Mucosa of descending colon (tissue), 3 donors: ENCODE results near the gene SLC25A13. TPM values are rescaled to one million over a fixed set of nuclear protein-coding genes. Genes with fewer than 3 reads are reported as not detected.

Experiments
- ATAC-seq: fragments of 200-7000 bp; cut with Tn5 transposase; one replicate; pipeline ENCODE4 v1.9.1; 2020; ENCODE audit warnings: mild to moderate bottlenecking, moderate library complexity
- DNase-seq, 3 donors: peaks; one replicate each; pipeline ENCODE4 v3.0.0-alpha.2; 2020
- H3K36me3 ChIP-seq: fragments of 200-600 bp; one replicate; pipeline ENCODE4 v1.8.0; 2021; ENCODE audit warnings: low read depth, mild to moderate bottlenecking
- H3K4me1 ChIP-seq: fragments of 200-600 bp; one replicate; pipeline ENCODE4 v1.8.0; 2021; ENCODE audit warnings: low read depth, mild to moderate bottlenecking
- H3K4me3 ChIP-seq: fragments of 200-600 bp; one replicate; pipeline ENCODE4 v1.8.0; 2021; ENCODE audit warnings: mild to moderate bottlenecking
- H3K9me3 ChIP-seq: fragments of 200-600 bp; one replicate; pipeline ENCODE4 v1.8.0; 2021; ENCODE audit warnings: mild to moderate bottlenecking
- intact Hi-C, 2 donors: fragments of 100-400 bp; cut with DNase I in 1 of 2; cut with micrococcal nuclease in 1 of 2; formaldehyde crosslinking; loops; one replicate each; pipeline versions ENCODE4 v1.11.0 to v1.11.1; 2022; cut with DNase I, micrococcal nuclease
- total RNA-seq, 3 donors: library from RNA; stranded (reverse); fragmentation: NEBNext Ultra II Directional in 2 of 3; extraction: Animal tissue kit (Norgen Biotek cat#: 25700) in 2 of 3; gene quantifications; one replicate each; pipeline versions ENCODE4 v1.2.1 to v1.2.4, GENCODE V29; 2021 to 2023
- TF ChIP-seq, protein P1 (sequence below): fragments of 200-600 bp; IDR thresholded peaks from one replicate; pipeline ENCODE4 v1.8.0; 2022; ENCODE audit warnings: antibody characterized with exemption, mild to moderate bottlenecking
- donor health status: DM: no; HTN: no; CAD: no; lungs with moderate emphysema.
- donor health status: DM: no; HTN: no; CAD: no.
- donor health status: DM: no; HTN: yes; CAD: no.

SLC25A13 gene
- total RNA-seq, 3 donors from 2014 or later, result 33.5 to 65.1 (median 42.7) TPM

- Histone ChIP-seq H3K36me3 (no peaks in the 10 kb centered on the region), H3K4me1 (peaks cover 26% of the 10 kb centered on the region), H3K4me3 (no peak overlapping the region), H3K9me3 (no peaks in the 10 kb centered on the region)
- ATAC-seq (no peak), DNase-seq (no peak)
- TF ChIP-seq, protein P1, sequence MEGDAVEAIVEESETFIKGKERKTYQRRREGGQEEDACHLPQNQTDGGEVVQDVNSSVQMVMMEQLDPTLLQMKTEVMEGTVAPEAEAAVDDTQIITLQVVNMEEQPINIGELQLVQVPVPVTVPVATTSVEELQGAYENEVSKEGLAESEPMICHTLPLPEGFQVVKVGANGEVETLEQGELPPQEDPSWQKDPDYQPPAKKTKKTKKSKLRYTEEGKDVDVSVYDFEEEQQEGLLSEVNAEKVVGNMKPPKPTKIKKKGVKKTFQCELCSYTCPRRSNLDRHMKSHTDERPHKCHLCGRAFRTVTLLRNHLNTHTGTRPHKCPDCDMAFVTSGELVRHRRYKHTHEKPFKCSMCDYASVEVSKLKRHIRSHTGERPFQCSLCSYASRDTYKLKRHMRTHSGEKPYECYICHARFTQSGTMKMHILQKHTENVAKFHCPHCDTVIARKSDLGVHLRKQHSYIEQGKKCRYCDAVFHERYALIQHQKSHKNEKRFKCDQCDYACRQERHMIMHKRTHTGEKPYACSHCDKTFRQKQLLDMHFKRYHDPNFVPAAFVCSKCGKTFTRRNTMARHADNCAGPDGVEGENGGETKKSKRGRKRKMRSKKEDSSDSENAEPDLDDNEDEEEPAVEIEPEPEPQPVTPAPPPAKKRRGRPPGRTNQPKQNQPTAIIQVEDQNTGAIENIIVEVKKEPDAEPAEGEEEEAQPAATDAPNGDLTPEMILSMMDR, result no peak
- intact Hi-C loops, result no loop called here
Observed at GRCh38 chr7:96308253-96308949, 13.5 kb downstream of the SLC25A13 start.

- Histone ChIP-seq H3K36me3 (no peaks in the 10 kb centered on the region), H3K4me1 (peaks cover 24% of the 10 kb centered on the region), H3K9me3 (no peaks in the 10 kb centered on the region), H3K4me3 (no peak overlapping the region)
- intact Hi-C loops, result no loop called here
- TF ChIP-seq, protein P1, result no peak
- ATAC-seq (no peak), DNase-seq (no peak)
Observed at GRCh38 chr7:96306385-96307125, 15.3 kb downstream of the SLC25A13 start.

DNA sequence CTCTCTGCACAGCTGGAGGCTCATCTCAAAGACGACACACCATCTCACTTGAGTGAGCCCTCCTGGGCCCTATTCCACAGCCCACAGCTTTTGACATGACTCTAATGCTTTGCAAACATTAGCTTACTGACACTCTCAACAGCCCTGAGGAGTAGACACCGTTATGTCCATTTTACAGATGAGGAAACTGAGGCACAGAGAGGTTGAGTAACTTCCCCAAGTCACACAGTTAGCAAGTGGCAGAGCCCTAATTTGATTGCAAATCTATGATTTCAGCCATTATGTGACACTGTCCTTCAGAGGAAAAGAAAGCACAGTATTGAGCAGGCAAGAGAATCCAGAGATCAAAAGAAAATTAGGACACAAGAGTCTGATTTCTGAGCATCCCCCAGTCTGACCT is 16.0 kb downstream of the SLC25A13 start:
- H3K4me3 ChIP-seq, result no peak overlapping the region
- H3K9me3 ChIP-seq, result no peaks in the 10 kb centered on the region
- H3K4me1 ChIP-seq, result peaks cover 24% of the 10 kb centered on the region
- no peaks in the 10 kb centered on the region for H3K36me3 ChIP-seq
- TF ChIP-seq, protein P1, result no peak
- ATAC-seq (no peak), DNase-seq (no peak)
- intact Hi-C loops, result no loop called here

DNA sequence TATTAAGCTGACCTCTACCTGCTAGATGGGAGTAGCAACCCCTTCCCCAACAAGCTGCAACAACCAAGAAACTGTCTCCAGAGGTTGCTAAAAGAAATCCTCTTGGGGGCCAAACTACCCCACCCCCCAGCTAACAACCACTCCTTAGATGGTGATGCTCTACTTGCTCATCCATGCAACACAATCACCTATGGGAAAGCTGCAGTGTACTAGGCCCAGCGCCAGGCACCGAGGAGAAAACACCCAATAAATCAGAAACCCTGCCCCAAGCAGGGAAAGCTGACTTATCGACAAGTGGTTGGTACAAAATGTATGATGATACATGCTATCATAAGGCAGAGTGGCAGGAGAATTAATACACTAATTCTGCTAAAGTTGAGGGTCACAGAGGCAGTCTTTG is 17.3 kb downstream of the SLC25A13 start:
- no peak overlapping the region for H3K4me3 ChIP-seq

GRCh38 chr7:96303686-96304443 is 18.0 kb downstream of the SLC25A13 start:
- DNase-seq (no peak), ATAC-seq (peak; percentile 10)
- H3K4me3 ChIP-seq, result no peak overlapping the region
- no peaks in the 10 kb centered on the region for H3K9me3 ChIP-seq
- intact Hi-C loops, result no loop called here
- H3K4me1 ChIP-seq, result peaks cover 19% of the 10 kb centered on the region
- TF ChIP-seq, protein P1, result no peak
- no peaks in the 10 kb centered on the region for H3K36me3 ChIP-seq

More for the DNA sequence above, 17.3 kb downstream of the SLC25A13 start:
- H3K4me1 ChIP-seq, result peaks cover 24% of the 10 kb centered on the region
- intact Hi-C loops, result no loop called here
- no peaks in the 10 kb centered on the region for H3K9me3 ChIP-seq
- no peaks in the 10 kb centered on the region for H3K36me3 ChIP-seq
- DNase-seq (no peak), ATAC-seq (no peak)
- TF ChIP-seq, protein P1, result no peak
